PC-9 (cell line): Measurements from ENCODE around the gene MEF2C. TPM values are rescaled to one million over a fixed set of nuclear protein-coding genes. Genes with fewer than 3 reads are reported as not detected.

Experiments
- BruUV-seq: library from RNA; stranded (reverse); fragments of 400-500 nt; replicated peaks from 2 replicates; lab custom pipeline; 2021; lab: Mats Ljungman, UMichigan
- CTCF ChIA-PET: fragments of 300-600 bp; sonication (Branson Sonifier 250); formaldehyde crosslinking; loops from one replicate; lab custom pipeline; 2022; ENCODE audit warnings: antibody characterized with exemption; lab: Charles Lee
- POLR2A ChIA-PET: fragments of 300-600 bp; sonication (Branson Sonifier 250); formaldehyde crosslinking; loops from one replicate; lab custom pipeline; 2022; ENCODE audit warnings: antibody characterized with exemption; ENCODE audit not compliant: unreplicated experiment; lab: Charles Lee
- DNase-seq, 2 experiments: peaks; one replicate each; pipeline versions ENCODE4 v3.0.0 to v3.0.0-alpha.2; 2015 to 2022; ENCODE audit warnings: mixed read lengths in 1 of 2
- H2AFZ ChIP-seq: fragments of 200-600 bp; sonication (generic); 2 replicates; pipeline ENCODE4 v1.8.1; 2017; ENCODE audit warnings: antibody characterized with exemption
- H3F3A ChIP-seq: fragments of 200-600 bp; sonication (generic); 2 replicates; pipeline ENCODE4 v1.8.1; 2017; ENCODE audit warnings: antibody characterized with exemption, mild to moderate bottlenecking, low read depth; ENCODE audit not compliant: insufficient read depth
- H3K27ac ChIP-seq: fragments of 200-600 bp; sonication (generic); 2 replicates; pipeline ENCODE4 v1.6.1; 2016; ENCODE audit warnings: mixed run types
- H3K27me3 ChIP-seq: fragments of 200-600 bp; sonication (generic); 2 replicates; pipeline ENCODE4 v1.6.1; 2016; ENCODE audit warnings: low read depth, mixed run types; ENCODE audit not compliant: insufficient read depth
- H3K36me3 ChIP-seq: fragments of 200-600 bp; sonication (generic); 2 replicates; pipeline ENCODE4 v1.6.1; 2016; ENCODE audit warnings: low read depth, mixed run types
- H3K4me1 ChIP-seq: fragments of 200-600 bp; sonication (generic); replicated peaks from 2 replicates; pipeline ENCODE4 v1.6.1; 2016; ENCODE audit warnings: mixed run types; ENCODE audit not compliant: insufficient read depth
- H3K4me2 ChIP-seq: fragments of 200-600 bp; sonication (generic); 2 replicates; pipeline ENCODE4 v1.6.1; 2017; ENCODE audit warnings: mixed run types
- H3K4me3 ChIP-seq: fragments of 200-600 bp; sonication (generic); 2 replicates; pipeline ENCODE4 v1.6.1; 2016; ENCODE audit warnings: mixed run types
- H3K79me2 ChIP-seq: fragments of 200-600 bp; sonication (generic); 2 replicates; pipeline ENCODE4 v1.6.1; 2017; ENCODE audit warnings: low read depth, mixed run types
- H3K9me2 ChIP-seq: fragments of 200-600 bp; sonication (generic); 2 replicates; pipeline ENCODE4 v1.8.1; 2017; ENCODE audit warnings: mild to moderate bottlenecking; ENCODE audit not compliant: insufficient read depth
- H3K9me3 ChIP-seq: fragments of 200-600 bp; sonication (generic); 2 replicates; pipeline ENCODE4 v1.8.1; 2016; ENCODE audit warnings: low read depth; ENCODE audit not compliant: insufficient read depth
- H4K20me1 ChIP-seq: fragments of 200-600 bp; sonication (generic); 2 replicates; pipeline ENCODE4 v1.8.1; 2017; ENCODE audit not compliant: insufficient read depth
- CTCF ChIP-seq: fragments of 200-600 bp; sonication (generic); conservative IDR thresholded peaks from 2 replicates; pipeline ENCODE4 v1.6.1; 2017; ENCODE audit warnings: mixed run types, antibody characterized with exemption, mild to moderate bottlenecking, moderate library complexity
- EZH2 ChIP-seq: fragments of 200-600 bp; sonication (generic); IDR thresholded peaks from 2 replicates; pipeline ENCODE4 v1.8.0; 2017; ENCODE audit warnings: antibody characterized with exemption, low read depth
- intact Hi-C: fragments of 100-400 bp; cut with micrococcal nuclease; formaldehyde crosslinking; loops from one replicate; pipeline ENCODE4 v1.10.0; 2022; ENCODE audit not compliant: unreplicated experiment
- total RNA-seq: library from RNA; stranded (reverse); gene quantifications from 2 replicates; pipeline ENCODE4 v1.2.3, GENCODE V29; 2021

The MEF2C gene
- total RNA-seq, 1 experiment from 2014 or later, result 2.5 TPM

GRCh38 chr5:88678770-88679381 is 204.1 kb downstream of the MEF2C start:
- no peaks in the 10 kb centered on the region for H3K27me3 ChIP-seq

GRCh38 chr5:88677943-88678769 is 204.8 kb downstream of the MEF2C start:
- Histone ChIP-seq H3K27me3 (no peaks in the 10 kb centered on the region), H2AFZ (no peak overlapping the region), H3K9me2 (no peaks in the 10 kb centered on the region), H3K79me2 (no peaks in the 10 kb centered on the region), H4K20me1 (no peaks in the 10 kb centered on the region), H3F3A (peaks cover 8% of the 10 kb centered on the region), H3K4me1 (peaks cover 10% of the 10 kb centered on the region), H3K4me3 (no peak overlapping the region), H3K9me3 (no peaks in the 10 kb centered on the region), H3K27ac (no peak overlapping the region), H3K36me3 (no peaks in the 10 kb centered on the region), H3K4me2 (no peak overlapping the region)
- ChIA-PET POLR2A (no interaction called here), CTCF (no interaction called here)
- TF ChIP-seq CTCF (no peak), EZH2 (no peak)
- no TSS peak for BruUV-seq
- DNase-seq, result no peak
- intact Hi-C loops, result loop anchor here (2.0 to 10.0 kb wide), 2 partner anchors 75 to 173 kb away; no protein-coding TSS in a partner anchor

More at GRCh38 chr5:88678770-88679381, 204.1 kb downstream of the MEF2C start:
- Histone ChIP-seq H3K9me3 (no peaks in the 10 kb centered on the region), H3K79me2 (no peaks in the 10 kb centered on the region), H3F3A (peaks cover 8% of the 10 kb centered on the region), H3K27ac (no peak overlapping the region), H3K36me3 (no peaks in the 10 kb centered on the region), H3K4me3 (no peak overlapping the region), H3K4me1 (peaks cover 10% of the 10 kb centered on the region), H2AFZ (no peak overlapping the region), H4K20me1 (no peaks in the 10 kb centered on the region), H3K4me2 (no peak overlapping the region), H3K9me2 (no peaks in the 10 kb centered on the region)
- no peak for TF ChIP-seq EZH2
- TF ChIP-seq CTCF, result no peak
- intact Hi-C loops, result loop anchor here (10.0 kb wide), 1 partner anchor 174 kb away; no protein-coding TSS in a partner anchor
- no TSS peak for BruUV-seq
- ChIA-PET CTCF (no interaction called here), POLR2A (no interaction called here)
- no peak for DNase-seq

GRCh38 chr5:88677376-88677895 is 205.5 kb downstream of the MEF2C start:
- CTCF ChIA-PET, result no interaction called here
- H4K20me1 ChIP-seq, result no peaks in the 10 kb centered on the region
- peaks cover 8% of the 10 kb centered on the region for H3F3A ChIP-seq
- no peaks in the 10 kb centered on the region for H3K9me2 ChIP-seq
- DNase-seq, result no peak
- no peaks in the 10 kb centered on the region for H3K27me3 ChIP-seq
- no peak overlapping the region for H3K27ac ChIP-seq
- H3K4me3 ChIP-seq, result no peak overlapping the region
- H3K79me2 ChIP-seq, result no peaks in the 10 kb centered on the region
- POLR2A ChIA-PET, result no interaction called here
- peaks cover 10% of the 10 kb centered on the region for H3K4me1 ChIP-seq
- no peaks in the 10 kb centered on the region for H3K9me3 ChIP-seq
- peak overlapping the region; percentile 98; the same call in 1 of the 2 replicates for H3K4me2 ChIP-seq
- no TSS peak for BruUV-seq
- intact Hi-C loops, result loop anchor here (2.0 to 10.0 kb wide), 2 partner anchors 75 to 173 kb away; no protein-coding TSS in a partner anchor
- TF ChIP-seq CTCF (no peak), EZH2 (no peak)
- H2AFZ ChIP-seq, result no peak overlapping the region
- H3K36me3 ChIP-seq, result no peaks in the 10 kb centered on the region
